ENCODE results near the gene CCND1.
A peak's percentile ranks its signal among the peaks of the same experiment; 100 is the strongest.

DNA sequence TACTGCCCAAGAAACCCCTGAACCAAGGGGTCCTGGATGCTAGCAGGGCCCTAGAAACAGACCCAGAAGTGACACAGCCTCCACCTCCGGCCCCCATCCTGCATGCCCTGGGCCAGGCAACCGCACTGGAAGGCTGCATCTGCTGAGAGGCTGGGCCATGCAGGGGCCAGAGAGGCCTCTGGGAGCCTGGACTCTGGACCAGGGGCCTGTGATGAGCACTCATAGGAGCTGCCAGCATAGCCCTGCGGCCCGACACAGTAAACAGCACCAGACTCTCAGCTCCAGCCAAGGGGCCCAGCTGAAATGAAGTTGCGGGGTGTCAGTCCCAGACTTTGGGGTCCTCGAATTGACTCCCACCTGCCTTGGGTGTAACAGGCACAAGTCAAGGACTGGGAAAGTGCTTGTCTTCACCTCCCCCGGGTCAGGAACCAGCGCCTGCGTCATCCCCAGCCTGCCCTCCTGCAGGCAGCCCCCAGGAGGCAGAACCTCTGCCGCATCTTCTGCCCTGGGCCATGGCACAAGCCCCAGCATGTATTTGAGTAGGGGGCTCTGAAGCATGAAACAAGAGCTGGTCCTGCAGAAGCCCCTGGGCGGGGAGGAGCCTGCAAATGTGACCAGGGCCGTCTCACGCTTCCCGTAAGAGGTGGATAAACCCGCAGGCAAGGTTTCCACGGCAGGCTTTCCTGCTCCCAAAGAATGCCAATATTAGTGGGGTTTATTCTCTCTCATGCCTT is 25.2 kb upstream of the CCND1 start:
- TF ChIP-seq CTCF (IDR thresholded peaks at IDR 0.05; ENCODE audit: control extremely low read depth in 1 of 3, insufficient read depth in 1 of 3, low read depth in 1 of 3, low read length in 3 of 3) (peak in 1 of 3 experiments; percentile 5; a peak in 1 of 4 replicates), TAF1 (IDR thresholded peaks at IDR 0.05; ENCODE audit: low read depth, low read length) (no peak), SIN3A (conservative IDR thresholded peaks at IDR 0.05 in 1 of 2, IDR thresholded peaks at IDR 0.05 in 1 of 2; ENCODE audit: low read depth in 1 of 2, low read length in 2 of 2) (no peak), USF2 (IDR thresholded peaks at IDR 0.05; ENCODE audit: low read length) (no peak), POLR2A (IDR thresholded peaks at IDR 0.05; ENCODE audit: control extremely low read depth in 1 of 2, low read depth in 2 of 2, low read length in 2 of 2) (no peak), POLR2AphosphoS5 (IDR thresholded peaks at IDR 0.05; ENCODE audit: low read depth, low read length) (no peak), GTF2F1 (IDR thresholded peaks at IDR 0.05; ENCODE audit: borderline replicate concordance, low read depth, low read length) (no peak), EP300 (IDR thresholded peaks at IDR 0.05; ENCODE audit: borderline replicate concordance in 1 of 2, low read depth in 2 of 2, low read length in 2 of 2) (no peak), MAFK (IDR thresholded peaks at IDR 0.05; ENCODE audit: low read depth, low read length) (no peak), KDM1A (IDR thresholded peaks at IDR 0.05; ENCODE audit: borderline replicate concordance, low read length) (no peak), GABPA (IDR thresholded peaks at IDR 0.05; ENCODE audit: borderline replicate concordance, insufficient read depth, low read length) (no peak), EGR1 (IDR thresholded peaks at IDR 0.05; ENCODE audit: borderline replicate concordance, low read depth, low read length) (no peak)
- TF ChIP-seq, protein P1, sequence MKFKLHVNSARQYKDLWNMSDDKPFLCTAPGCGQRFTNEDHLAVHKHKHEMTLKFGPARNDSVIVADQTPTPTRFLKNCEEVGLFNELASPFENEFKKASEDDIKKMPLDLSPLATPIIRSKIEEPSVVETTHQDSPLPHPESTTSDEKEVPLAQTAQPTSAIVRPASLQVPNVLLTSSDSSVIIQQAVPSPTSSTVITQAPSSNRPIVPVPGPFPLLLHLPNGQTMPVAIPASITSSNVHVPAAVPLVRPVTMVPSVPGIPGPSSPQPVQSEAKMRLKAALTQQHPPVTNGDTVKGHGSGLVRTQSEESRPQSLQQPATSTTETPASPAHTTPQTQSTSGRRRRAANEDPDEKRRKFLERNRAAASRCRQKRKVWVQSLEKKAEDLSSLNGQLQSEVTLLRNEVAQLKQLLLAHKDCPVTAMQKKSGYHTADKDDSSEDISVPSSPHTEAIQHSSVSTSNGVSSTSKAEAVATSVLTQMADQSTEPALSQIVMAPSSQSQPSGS (IDR thresholded peaks at IDR 0.05; ENCODE audit: low read length) = no peak

All from H1 (cell line).